OCI-LY1 (cell line): ENCODE measurements around the gene TREH.

Source experiments
- H2AFZ ChIP-seq: fragments of 200-600 bp; sonication (generic), shearing (Covaris generic); 2 replicates; pipeline ENCODE4 v1.6.0; 2014; ENCODE audit warnings: antibody characterized with exemption, mild to moderate bottlenecking, low read length
- H3F3A ChIP-seq: fragments of 200-600 bp; sonication (generic), shearing (Covaris generic); 2 replicates; pipeline ENCODE4 v1.6.0; 2014; ENCODE audit warnings: mild to moderate bottlenecking, antibody characterized with exemption, low read length, moderate library complexity; ENCODE audit not compliant: insufficient read depth
- H3K27ac ChIP-seq: fragments of 200-600 bp; sonication (generic); 2 replicates; pipeline ENCODE4 v1.5.1; 2014; ENCODE audit warnings: low read length, mixed run types, mild to moderate bottlenecking, low read depth; ENCODE audit not compliant: poor library complexity, severe bottlenecking
- H3K27me3 ChIP-seq: fragments of 200-600 bp; sonication (generic); 2 replicates; pipeline ENCODE4 v1.6.0; 2014; ENCODE audit warnings: antibody characterized with exemption, mild to moderate bottlenecking, low read length, moderate library complexity; ENCODE audit not compliant: insufficient read depth
- H3K36me3 ChIP-seq: fragments of 200-600 bp; sonication (generic); 2 replicates; pipeline ENCODE4 v1.6.1; 2014; ENCODE audit warnings: mild to moderate bottlenecking, antibody characterized with exemption, low read length, moderate library complexity, mixed read lengths; ENCODE audit not compliant: insufficient read depth
- H3K4me1 ChIP-seq: fragments of 200-600 bp; sonication (generic); 2 replicates; pipeline ENCODE4 v1.5.1; 2014; ENCODE audit warnings: mild to moderate bottlenecking, low read length, moderate library complexity; ENCODE audit not compliant: insufficient read depth, severe bottlenecking
- H3K4me2 ChIP-seq: fragments of 200-600 bp; sonication (generic), shearing (Covaris generic); 2 replicates; pipeline ENCODE4 v1.6.1; 2014; ENCODE audit warnings: low read length
- H3K4me3 ChIP-seq: fragments of 200-600 bp; sonication (generic); 2 replicates; pipeline ENCODE4 v1.5.1; 2014; ENCODE audit warnings: low read length, low read depth, mild to moderate bottlenecking, mixed read lengths; ENCODE audit not compliant: poor library complexity, severe bottlenecking
- H3K79me2 ChIP-seq: fragments of 200-600 bp; shearing (Covaris generic); 2 replicates; pipeline ENCODE4 v1.6.1; 2016; ENCODE audit warnings: mixed run types, low read length, mixed read lengths; ENCODE audit not compliant: insufficient read depth
- H3K9ac ChIP-seq: fragments of 200-600 bp; sonication (generic), shearing (Covaris generic); 2 replicates; pipeline ENCODE4 v1.6.1; 2014; ENCODE audit warnings: mild to moderate bottlenecking, low read length, mixed read lengths
- H3K9me2 ChIP-seq: fragments of 200-600 bp; sonication (generic), shearing (Covaris generic); 2 replicates; pipeline ENCODE4 v1.6.1; 2014; ENCODE audit warnings: low read depth, mild to moderate bottlenecking, low read length, mixed read lengths
- H3K9me3 ChIP-seq: fragments of 200-600 bp; shearing (Covaris generic); 2 replicates; pipeline ENCODE4 v1.6.1; 2014; ENCODE audit warnings: low read length, mixed read lengths
- H4K20me1 ChIP-seq: fragments of 200-600 bp; sonication (generic), shearing (Covaris generic); 2 replicates; pipeline ENCODE4 v1.6.0; 2016; ENCODE audit warnings: mild to moderate bottlenecking, low read length; ENCODE audit not compliant: insufficient read depth
- EZH2 ChIP-seq: fragments of 200-600 bp; sonication (generic), shearing (Covaris generic); IDR thresholded peaks from 2 replicates; pipeline ENCODE4 v1.8.0; 2017; ENCODE audit warnings: borderline replicate concordance, mixed run types, mild to moderate bottlenecking, antibody characterized with exemption, low read length, moderate library complexity, mixed read lengths
- TF ChIP-seq, protein P1 (sequence below): fragments of 200-600 bp; sonication (generic), shearing (Covaris generic); IDR thresholded peaks from 2 replicates; pipeline ENCODE4 v1.5.1; 2017; ENCODE audit warnings: mild to moderate bottlenecking, antibody characterized with exemption, low read length, moderate library complexity, mixed read lengths

TREH gene

DNA sequence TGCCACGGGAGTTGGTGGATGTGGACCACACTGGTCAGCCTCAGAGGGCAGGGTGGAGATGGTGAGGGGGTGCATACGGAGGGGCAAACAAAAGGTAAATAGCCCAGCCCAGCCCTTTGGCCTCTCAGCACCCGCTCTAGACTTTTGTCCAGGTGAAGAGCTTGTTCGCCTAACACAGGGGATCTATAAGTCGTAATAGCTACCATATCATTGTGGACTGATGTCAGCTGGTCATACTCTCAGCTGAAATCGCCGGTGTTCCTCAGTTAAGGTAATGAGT, 27.0 kb upstream of the TREH start:
- Histone ChIP-seq H4K20me1 (no peaks in the 10 kb centered on the region), H3K79me2 (no peaks in the 10 kb centered on the region), H3F3A (no peaks in the 10 kb centered on the region), H3K36me3 (no peaks in the 10 kb centered on the region), H3K9ac (no peak overlapping the region), H3K4me1 (peaks cover 33% of the 10 kb centered on the region), H3K4me3 (no peak overlapping the region), H3K27me3 (no peaks in the 10 kb centered on the region), H3K9me3 (no peaks in the 10 kb centered on the region), H2AFZ (no peak overlapping the region), H3K4me2 (no peak overlapping the region), H3K9me2 (no peaks in the 10 kb centered on the region), H3K27ac (no peak overlapping the region)
- TF ChIP-seq EZH2, result no peak
- TF ChIP-seq, protein P1, sequence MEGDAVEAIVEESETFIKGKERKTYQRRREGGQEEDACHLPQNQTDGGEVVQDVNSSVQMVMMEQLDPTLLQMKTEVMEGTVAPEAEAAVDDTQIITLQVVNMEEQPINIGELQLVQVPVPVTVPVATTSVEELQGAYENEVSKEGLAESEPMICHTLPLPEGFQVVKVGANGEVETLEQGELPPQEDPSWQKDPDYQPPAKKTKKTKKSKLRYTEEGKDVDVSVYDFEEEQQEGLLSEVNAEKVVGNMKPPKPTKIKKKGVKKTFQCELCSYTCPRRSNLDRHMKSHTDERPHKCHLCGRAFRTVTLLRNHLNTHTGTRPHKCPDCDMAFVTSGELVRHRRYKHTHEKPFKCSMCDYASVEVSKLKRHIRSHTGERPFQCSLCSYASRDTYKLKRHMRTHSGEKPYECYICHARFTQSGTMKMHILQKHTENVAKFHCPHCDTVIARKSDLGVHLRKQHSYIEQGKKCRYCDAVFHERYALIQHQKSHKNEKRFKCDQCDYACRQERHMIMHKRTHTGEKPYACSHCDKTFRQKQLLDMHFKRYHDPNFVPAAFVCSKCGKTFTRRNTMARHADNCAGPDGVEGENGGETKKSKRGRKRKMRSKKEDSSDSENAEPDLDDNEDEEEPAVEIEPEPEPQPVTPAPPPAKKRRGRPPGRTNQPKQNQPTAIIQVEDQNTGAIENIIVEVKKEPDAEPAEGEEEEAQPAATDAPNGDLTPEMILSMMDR, result no peak

DNA sequence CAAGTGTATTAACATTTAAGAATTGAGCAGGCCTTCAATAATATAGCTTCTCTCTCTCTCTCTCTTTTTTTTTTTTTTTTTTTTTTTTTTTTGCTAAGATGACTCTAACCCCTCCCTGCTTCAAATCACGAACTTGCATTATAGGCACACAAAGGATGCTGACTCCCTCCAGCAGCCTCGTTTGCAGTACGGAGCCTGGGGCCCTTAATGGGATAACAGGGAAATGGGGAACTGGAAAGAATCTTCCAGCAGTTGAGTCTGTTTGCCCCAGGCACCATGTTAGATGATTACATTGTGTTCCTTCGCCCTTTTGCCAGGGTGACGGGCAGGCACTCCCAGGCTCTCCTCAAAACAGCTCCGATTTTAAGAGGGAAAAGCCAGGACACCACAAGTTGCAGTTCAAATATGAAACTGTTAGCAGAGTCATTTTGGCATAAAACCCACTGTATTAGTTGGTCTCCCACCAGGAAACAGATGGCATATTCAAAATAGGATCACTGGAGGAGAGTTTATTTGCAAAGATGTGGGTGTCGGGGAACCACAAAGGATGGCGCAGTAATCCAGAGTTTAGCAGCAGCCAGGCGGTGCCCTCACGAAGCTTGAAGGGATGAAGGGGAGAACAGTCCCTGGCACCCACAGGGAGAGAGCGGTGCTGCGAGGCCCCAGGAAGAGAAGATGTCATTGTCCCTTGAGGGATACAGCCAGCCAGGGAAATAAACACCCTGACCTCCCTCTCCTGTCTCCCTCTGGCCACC, 26.5 kb upstream of the TREH start:
- Histone ChIP-seq H3K4me2 (peak overlapping the region; percentile 22), H2AFZ (no peak overlapping the region), H3K4me3 (peak overlapping the region; percentile 30), H3K27ac (peak overlapping the region; percentile 71), H3F3A (no peaks in the 10 kb centered on the region), H3K27me3 (no peaks in the 10 kb centered on the region), H3K9me2 (no peaks in the 10 kb centered on the region), H3K4me1 (peaks cover 33% of the 10 kb centered on the region), H4K20me1 (no peaks in the 10 kb centered on the region), H3K79me2 (no peaks in the 10 kb centered on the region), H3K9me3 (no peaks in the 10 kb centered on the region), H3K9ac (no peak overlapping the region; the same call in 1 of the 2 replicates), H3K36me3 (no peaks in the 10 kb centered on the region)
- TF ChIP-seq, protein P1, result no peak
- no peak for TF ChIP-seq EZH2

DNA sequence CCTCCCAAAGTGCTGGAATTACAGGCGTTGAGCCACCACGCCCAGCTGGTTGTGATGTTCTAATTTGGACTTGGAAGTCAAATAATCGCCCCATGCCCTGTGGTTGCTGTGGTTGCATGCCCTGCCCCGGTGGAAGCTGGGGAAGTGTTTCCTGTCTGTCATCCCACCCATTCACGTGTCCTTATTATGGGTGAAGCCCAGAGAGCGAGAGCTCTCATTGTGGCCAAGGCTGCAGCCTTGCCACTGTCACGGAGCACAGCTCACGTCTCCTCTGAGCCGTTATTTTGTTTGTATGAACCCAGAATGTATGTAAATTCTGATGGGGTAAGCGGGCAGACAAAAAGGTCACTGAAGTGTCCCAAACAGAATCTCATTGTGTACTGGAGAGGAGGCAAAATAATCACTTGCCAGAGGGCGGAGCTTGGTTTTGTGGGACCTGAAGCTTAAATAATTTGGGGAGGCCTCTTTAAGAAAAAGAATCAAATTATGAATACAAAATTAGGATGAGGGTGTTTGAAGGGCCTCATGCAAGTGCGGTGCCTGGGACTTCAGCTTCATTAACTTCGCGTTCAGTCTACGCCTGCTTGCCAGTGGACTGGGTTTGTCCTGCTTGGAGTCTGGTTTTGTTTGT, 25.8 kb upstream of the TREH start:
- Histone ChIP-seq H2AFZ (no peak overlapping the region), H3K9me3 (no peaks in the 10 kb centered on the region), H3K79me2 (no peaks in the 10 kb centered on the region), H3K36me3 (no peaks in the 10 kb centered on the region), H3F3A (no peaks in the 10 kb centered on the region), H3K9ac (no peak overlapping the region; the same call in 1 of the 2 replicates), H3K9me2 (no peaks in the 10 kb centered on the region), H3K27me3 (no peaks in the 10 kb centered on the region), H4K20me1 (no peaks in the 10 kb centered on the region), H3K4me2 (peak overlapping the region; percentile 22), H3K27ac (peak overlapping the region; percentile 71), H3K4me3 (peak overlapping the region; percentile 30), H3K4me1 (peaks cover 33% of the 10 kb centered on the region)
- TF ChIP-seq EZH2, result no peak
- TF ChIP-seq, protein P1, result no peak
